K562 (cell line): ENCODE data around the gene FAHD2A. TPM values are rescaled to one million over a fixed set of nuclear protein-coding genes. Genes with fewer than 3 reads are reported as not detected.
"Not testable (repeated sequence)": the region's sequence is repeated elsewhere in the genome, so short reads cannot be mapped to it uniquely, and the experiment has no call there.

Experiments used
- ATAC-seq: fragments of 200-7000 bp; cut with Tn5 transposase; 3 replicates; pipeline ENCODE4 v1.9.1; 2020; ENCODE audit warnings: moderate library complexity
- BruUV-seq: library from RNA; stranded (reverse); fragments of 400-500 nt; replicated peaks from 2 replicates; lab custom pipeline; 2021; lab: Mats Ljungman, UMichigan
- CTCF ChIA-PET: fragments of 300-600 bp; formaldehyde crosslinking; extraction: SDS; loops from one replicate; lab custom pipeline; 2021; ENCODE audit warnings: low intra/inter-chr PET ratio; lab: Yijun Ruan, JAX
- POLR2A ChIA-PET: fragments of 300-600, 350-650 bp; sonication (Branson Sonifier 250); formaldehyde crosslinking; extraction: SDS; loops from one replicate; lab custom pipeline; 2021; ENCODE audit warnings: antibody characterized with exemption, inconsistent platforms; lab: Yijun Ruan, JAX
- DNase-seq, 4 experiments: peaks; one replicate each; pipeline versions ENCODE4 v3.0.0 to v3.0.0-alpha.2; 2011 to 2018; ENCODE audit warnings: low spot score in 3 of 4, mixed read lengths in 3 of 4; ENCODE audit errors: extremely low read depth in 1 of 4
- FAIRE-seq: peaks from 2 replicates; lab custom pipeline; 2011; peaks lifted over from hg19 to GRCh38; lab: Jason Lieb, UNC
- H2AFZ ChIP-seq: 2 replicates; pipeline ENCODE4 v1.6.0; 2011; ENCODE audit warnings: low read depth, low read length, control low read depth, inconsistent platforms
- H3K27ac ChIP-seq: fragments of 200-600 bp; 3 replicates; pipeline ENCODE4 v1.8.0; 2011; ENCODE audit warnings: low read depth, mild to moderate bottlenecking, control low read depth, inconsistent platforms, low read length, moderate library complexity, mixed read lengths; ENCODE audit errors: extremely low read depth
- H3K27me3 ChIP-seq, 2 experiments: fragments of 300-600 bp in 1 of 2; 2 replicates in 1 of 2; 3 replicates in 1 of 2; pipeline versions ENCODE4 v1.6.0 to v1.8.0; 2011; ENCODE audit warnings: inconsistent platforms in 2 of 2, low read length in 2 of 2, mild to moderate bottlenecking in 1 of 2, mixed read lengths in 1 of 2, moderate library complexity in 1 of 2; ENCODE audit not compliant: control insufficient read depth in 2 of 2, insufficient read depth in 2 of 2
- H3K36me3 ChIP-seq: fragments of 300-600 bp; 3 replicates; pipeline ENCODE4 v1.8.0; 2011; ENCODE audit warnings: mild to moderate bottlenecking, low read length, inconsistent platforms; ENCODE audit not compliant: control insufficient read depth, insufficient read depth
- H3K4me1 ChIP-seq, 2 experiments: fragments of 200-600 bp in 1 of 2; replicated peaks in 1 of 2; 2 replicates in 1 of 2; 3 replicates in 1 of 2; pipeline versions ENCODE4 v1.5.1 to v1.8.0; 2011; ENCODE audit warnings: inconsistent platforms in 2 of 2, low read length in 2 of 2, mild to moderate bottlenecking in 1 of 2, mixed read lengths in 1 of 2, moderate library complexity in 1 of 2; ENCODE audit not compliant: control insufficient read depth in 2 of 2, insufficient read depth in 2 of 2
- H3K4me2 ChIP-seq: 2 replicates; pipeline ENCODE4 v1.6.1; 2011; ENCODE audit warnings: low read length, control low read depth, inconsistent platforms, mixed read lengths; ENCODE audit not compliant: insufficient read depth
- H3K4me3 ChIP-seq: fragments of 200-600 bp; sonication (generic), shearing (Covaris generic); 2 replicates; pipeline ENCODE4 v1.5.1; 2016; ENCODE audit warnings: control low read depth, inconsistent platforms
- H3K79me2 ChIP-seq: fragments of 200-600 bp; 3 replicates; pipeline ENCODE4 v1.8.0; 2011; ENCODE audit warnings: low read length, inconsistent platforms; ENCODE audit not compliant: control insufficient read depth, insufficient read depth
- H3K9ac ChIP-seq, 2 experiments: 2 replicates each; pipeline versions ENCODE4 v1.6.0 to v1.6.1; 2011; ENCODE audit warnings: low read depth in 2 of 2, low read length in 2 of 2, control low read depth in 1 of 2, inconsistent platforms in 1 of 2, mild to moderate bottlenecking in 1 of 2, mixed read lengths in 1 of 2; ENCODE audit not compliant: insufficient read depth in 1 of 2
- H3K9me1 ChIP-seq: one replicate; pipeline ENCODE4 v1.6.0; 2011; ENCODE audit warnings: inconsistent platforms, mild to moderate bottlenecking, low read length, moderate library complexity; ENCODE audit not compliant: control insufficient read depth, insufficient read depth
- H3K9me3 ChIP-seq: replicated peaks from 2 replicates; pipeline ENCODE4 v1.5.1; 2011; ENCODE audit warnings: low read depth, low read length, inconsistent platforms; ENCODE audit not compliant: control insufficient read depth, insufficient read depth
- H4K20me1 ChIP-seq: replicated peaks from 2 replicates; pipeline ENCODE4 v1.6.1; 2011; ENCODE audit warnings: low read length, inconsistent platforms, mixed read lengths; ENCODE audit not compliant: control insufficient read depth, insufficient read depth
- WGBS: fragments of 100-300 bp; shearing (Covaris generic); methylation state at CpG from one replicate; pipeline ENCODE4 v1.1.6; 2016; ENCODE audit warnings: low coverage, mixed read lengths; ENCODE audit not compliant: insufficient coverage; ENCODE audit errors: missing lambda C conversion rate; 5-methylcytosine and 5-hydroxymethylcytosine counted together
- in situ Hi-C: fragments of 300-500 bp; cut with MboI; formaldehyde crosslinking; loops from 4 replicates; pipeline ENCODE4 v1.15.0; 2018; ENCODE audit warnings: inconsistent platforms, mixed read lengths
- intact Hi-C: fragments of 100-400 bp; cut with micrococcal nuclease; formaldehyde crosslinking; loops from 2 replicates; pipeline ENCODE4 v1.14.2; 2022
- polyA plus RNA-seq, 8 experiments: library from polyadenylated mRNA; depleted of rRNA in 4 of 8; stranded (reverse) in 5 of 8; unstranded in 3 of 8; fragments of >200 nt; fragmentation: Nextera tagmentation in 2 of 8; fragmentation: Illumina TruSeq in 1 of 8; extraction: Ambion mirVana in 2 of 8; extraction: Trizol in 1 of 8; gene quantifications; 2 replicates each; pipeline versions ENCODE4 v1.2.1 to v1.2.3, GENCODE V29; 2011 to 2014; ENCODE audit warnings: inconsistent platforms in 1 of 8, missing spikeins in 1 of 8
- total RNA-seq, 7 experiments: library from RNA; depleted of rRNA in 6 of 7; stranded (reverse); fragments of >200 nt in 6 of 7; fragmentation: Illumina TruSeq in 2 of 7; extraction: Trizol in 2 of 7; gene quantifications; 2 replicates each; pipeline versions ENCODE4 v1.2.1 to v1.2.3, GENCODE V29; 2011 to 2021; ENCODE audit warnings: low replicate concordance in 1 of 7

The FAHD2A gene
- total and polyA plus RNA-seq, 9 of the 15 experiments (the other 6 are each of a cell fraction or from before 2014, with no cell fraction given): 13.8 to 41.0 (median 30.4) TPM

GRCh38 chr2:95433373-95433772 is 30.9 kb downstream of the FAHD2A start:
- not testable (repeated sequence) for BruUV-seq

GRCh38 chr2:95433973-95434372 is 31.5 kb downstream of the FAHD2A start:
- H3K79me2 ChIP-seq, intact Hi-C loops, H3K27me3 ChIP-seq, CTCF ChIA-PET, H3K36me3 ChIP-seq, DNase-seq, H2AFZ ChIP-seq, POLR2A ChIA-PET, BruUV-seq, H3K4me2 ChIP-seq, H3K27ac ChIP-seq, H3K9ac ChIP-seq, H3K4me1 ChIP-seq, H4K20me1 ChIP-seq, FAIRE-seq, ATAC-seq, H3K4me3 ChIP-seq, H3K9me3 ChIP-seq, H3K9me1 ChIP-seq: not testable (repeated sequence)
- in situ Hi-C loops: loop anchor here (10.0 kb wide), 1 partner anchor 211 kb away; no protein-coding TSS in a partner anchor
- 0% methylated on average over 2 of the region's 2 CpGs for WGBS

More at GRCh38 chr2:95433373-95433772, 30.9 kb downstream of the FAHD2A start:
- ATAC-seq, H3K4me3 ChIP-seq, FAIRE-seq, H4K20me1 ChIP-seq, H3K9ac ChIP-seq, H3K27me3 ChIP-seq, intact Hi-C loops, H3K4me1 ChIP-seq, H3K4me2 ChIP-seq, DNase-seq, H3K27ac ChIP-seq, H3K79me2 ChIP-seq, H3K9me3 ChIP-seq, H2AFZ ChIP-seq, POLR2A ChIA-PET, H3K9me1 ChIP-seq, CTCF ChIA-PET, H3K36me3 ChIP-seq: not testable (repeated sequence)
- in situ Hi-C loops: loop anchor here (10.0 kb wide), 1 partner anchor 211 kb away; no protein-coding TSS in a partner anchor
- WGBS: 0% methylated on average over 1 of the region's 4 CpGs

- intact Hi-C loops, POLR2A ChIA-PET, CTCF ChIA-PET, H3K9ac ChIP-seq, H3K4me1 ChIP-seq, H3K9me1 ChIP-seq, H3K27me3 ChIP-seq, H3K27ac ChIP-seq, H3K36me3 ChIP-seq, FAIRE-seq, H2AFZ ChIP-seq, DNase-seq, BruUV-seq, ATAC-seq, H3K79me2 ChIP-seq, H3K4me3 ChIP-seq, H3K4me2 ChIP-seq, H4K20me1 ChIP-seq, H3K9me3 ChIP-seq: not testable (repeated sequence)
- in situ Hi-C loops: loop anchor here (10.0 kb wide), 1 partner anchor 210 kb away; no protein-coding TSS in a partner anchor
- WGBS: 0% methylated on average over 2 of the region's 3 CpGs
Observed at GRCh38 chr2:95434507-95435076, 32.1 kb downstream of the FAHD2A start.
